Keratinocyte (primary cell): ENCODE measurements around the gene PIGN. TPM values are rescaled to one million over a fixed set of nuclear protein-coding genes. Genes with fewer than 3 reads are reported as not detected.

Experiments used
- DNase-seq: peaks from one replicate; pipeline ENCODE4 v3.0.0-alpha.2; 2011; ENCODE audit warnings: low read depth, missing footprints, low spot score
- FAIRE-seq: peaks from 2 replicates; lab custom pipeline; 2011; peaks lifted over from hg19 to GRCh38; lab: Jason Lieb, UNC
- H2AFZ ChIP-seq: 2 replicates; pipeline ENCODE4 v1.6.0; 2012; ENCODE audit warnings: low read length, control low read depth, inconsistent platforms; ENCODE audit not compliant: control insufficient read depth
- H3K27ac ChIP-seq: 2 replicates; pipeline ENCODE4 v1.5.1; 2011; ENCODE audit warnings: low read length; ENCODE audit not compliant: control insufficient read depth, insufficient read depth
- H3K27me3 ChIP-seq: 3 replicates; pipeline ENCODE4 v1.6.0; 2011; ENCODE audit warnings: low read length; ENCODE audit not compliant: control insufficient read depth, insufficient read depth; ENCODE audit errors: extremely low read depth
- H3K36me3 ChIP-seq, 2 experiments: 2 replicates in 1 of 2; 3 replicates in 1 of 2; pipeline ENCODE4 v1.5.1; 2011; ENCODE audit warnings: low read length in 2 of 2, mild to moderate bottlenecking in 1 of 2; ENCODE audit not compliant: control insufficient read depth in 2 of 2, insufficient read depth in 2 of 2; ENCODE audit errors: extremely low read depth in 1 of 2
- H3K4me1 ChIP-seq: 3 replicates; pipeline ENCODE4 v1.5.1; 2011; ENCODE audit warnings: low read length; ENCODE audit not compliant: control insufficient read depth, insufficient read depth; ENCODE audit errors: extremely low read depth
- H3K4me2 ChIP-seq: 3 replicates; pipeline ENCODE4 v1.6.0; 2011; ENCODE audit warnings: low read depth, low read length; ENCODE audit not compliant: control insufficient read depth, insufficient read depth; ENCODE audit errors: extremely low read depth
- H3K4me3 ChIP-seq, 3 experiments: fragments of 200-600 bp in 1 of 3; sonication (generic) in 1 of 3; 2 replicates in 2 of 3; 3 replicates in 1 of 3; pipeline ENCODE4 v1.5.1; 2011 to 2016; ENCODE audit warnings: low read length in 3 of 3, mild to moderate bottlenecking in 3 of 3, control low read depth in 2 of 3, inconsistent platforms in 1 of 3, low read depth in 1 of 3, mixed read lengths in 1 of 3, mixed run types in 1 of 3, moderate library complexity in 1 of 3; ENCODE audit not compliant: control insufficient read depth in 2 of 3, insufficient read depth in 2 of 3; ENCODE audit errors: extremely low read depth in 1 of 3
- H3K79me2 ChIP-seq: 2 replicates; pipeline ENCODE4 v1.6.0; 2012; ENCODE audit warnings: low read length; ENCODE audit not compliant: control insufficient read depth, insufficient read depth
- H3K9ac ChIP-seq: 3 replicates; pipeline ENCODE4 v1.6.0; 2011; ENCODE audit warnings: low read length; ENCODE audit not compliant: control insufficient read depth, insufficient read depth; ENCODE audit errors: extremely low read depth
- H3K9me1 ChIP-seq: 3 replicates; pipeline ENCODE4 v1.6.0; 2011; ENCODE audit warnings: low read length; ENCODE audit not compliant: control insufficient read depth, insufficient read depth; ENCODE audit errors: extremely low read depth
- H3K9me3 ChIP-seq: 2 replicates; pipeline ENCODE4 v1.5.1; 2012; ENCODE audit warnings: low read depth, low read length; ENCODE audit not compliant: control insufficient read depth
- H4K20me1 ChIP-seq: 3 replicates; pipeline ENCODE4 v1.6.0; 2011; ENCODE audit warnings: low read length; ENCODE audit not compliant: control insufficient read depth, insufficient read depth; ENCODE audit errors: extremely low read depth
- EZH2 ChIP-seq: IDR thresholded peaks from one replicate; pipeline ENCODE4 v1.6.1; 2012; ENCODE audit warnings: inconsistent platforms, mild to moderate bottlenecking, low read length, moderate library complexity
- dilution Hi-C: fragments of 300-500 bp; cut with MboI; formaldehyde crosslinking; loops from one replicate; pipeline ENCODE4 v1.7.0; 2020; ENCODE audit warnings: low sequenced_read_pairs; ENCODE audit not compliant: extremely low pct_ligation_motif_present
- polyA plus RNA-seq, 5 experiments: library from polyadenylated mRNA; depleted of rRNA in 3 of 5; stranded (reverse) in 3 of 5; stranded (forward) in 1 of 5; unstranded in 1 of 5; fragments of >200 nt; gene quantifications; 1 replicate in 1 of 5; 2 replicates in 3 of 5; 3 replicates in 1 of 5; pipeline versions ENCODE4 v1.2.1 to v1.2.3, GENCODE V29; 2011 to 2012; ENCODE audit warnings: missing spikeins in 2 of 5, low read depth in 1 of 5, low replicate concordance in 1 of 5
- TF ChIP-seq, protein P1 (sequence below), 3 experiments: IDR thresholded peaks in 1 of 3; conservative IDR thresholded peaks in 1 of 3; optimal IDR thresholded peaks in 1 of 3; 2 replicates in 2 of 3; 3 replicates in 1 of 3; pipeline versions ENCODE3 to v1.5.1; 2011; ENCODE audit warnings: low read length in 3 of 3, mild to moderate bottlenecking in 3 of 3, moderate library complexity in 2 of 3, control low read depth in 1 of 3, inconsistent platforms in 1 of 3; ENCODE audit not compliant: insufficient read depth in 2 of 3; ENCODE audit errors: extremely low read depth in 1 of 3

The PIGN gene
- polyA plus RNA-seq, 1 donor (not counting 4 experiments of a cell fraction or from before 2014, with no cell fraction given) = 41.2 TPM

DNA sequence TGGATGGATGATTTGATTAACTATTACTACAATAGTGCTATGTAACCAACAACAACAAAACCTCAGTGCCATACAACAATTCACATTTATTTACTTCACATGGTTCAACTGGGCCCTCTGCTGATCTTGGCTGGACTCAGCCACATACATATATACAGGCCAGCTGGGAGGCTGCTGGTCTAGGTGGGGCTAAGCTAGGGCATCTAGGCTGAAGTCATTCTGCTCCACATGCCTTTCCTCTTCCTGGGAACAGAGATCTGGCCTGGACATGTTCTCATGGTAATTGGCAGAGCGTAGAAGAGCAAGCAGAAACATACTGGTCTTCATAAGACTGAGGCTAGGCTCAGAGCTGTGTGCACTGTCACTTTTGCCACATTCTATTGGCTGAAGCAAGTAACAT is 191.2 kb downstream of the PIGN start:
- H2AFZ ChIP-seq = peak overlapping the region; percentile 32
- H3K4me1 ChIP-seq = peaks cover 69% of the 10 kb centered on the region
- H3K4me3 ChIP-seq = no peak overlapping the region
- H3K9ac ChIP-seq = no peak overlapping the region
- TF ChIP-seq, protein P1, sequence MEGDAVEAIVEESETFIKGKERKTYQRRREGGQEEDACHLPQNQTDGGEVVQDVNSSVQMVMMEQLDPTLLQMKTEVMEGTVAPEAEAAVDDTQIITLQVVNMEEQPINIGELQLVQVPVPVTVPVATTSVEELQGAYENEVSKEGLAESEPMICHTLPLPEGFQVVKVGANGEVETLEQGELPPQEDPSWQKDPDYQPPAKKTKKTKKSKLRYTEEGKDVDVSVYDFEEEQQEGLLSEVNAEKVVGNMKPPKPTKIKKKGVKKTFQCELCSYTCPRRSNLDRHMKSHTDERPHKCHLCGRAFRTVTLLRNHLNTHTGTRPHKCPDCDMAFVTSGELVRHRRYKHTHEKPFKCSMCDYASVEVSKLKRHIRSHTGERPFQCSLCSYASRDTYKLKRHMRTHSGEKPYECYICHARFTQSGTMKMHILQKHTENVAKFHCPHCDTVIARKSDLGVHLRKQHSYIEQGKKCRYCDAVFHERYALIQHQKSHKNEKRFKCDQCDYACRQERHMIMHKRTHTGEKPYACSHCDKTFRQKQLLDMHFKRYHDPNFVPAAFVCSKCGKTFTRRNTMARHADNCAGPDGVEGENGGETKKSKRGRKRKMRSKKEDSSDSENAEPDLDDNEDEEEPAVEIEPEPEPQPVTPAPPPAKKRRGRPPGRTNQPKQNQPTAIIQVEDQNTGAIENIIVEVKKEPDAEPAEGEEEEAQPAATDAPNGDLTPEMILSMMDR (optimal IDR thresholded peaks at IDR 0.05 in 1 of 3, IDR thresholded peaks at IDR 0.05 in 1 of 3, conservative IDR thresholded peaks at IDR 0.05 in 1 of 3; ENCODE audit: extremely low read depth in 1 of 3, insufficient read depth in 2 of 3, low read length in 3 of 3) = peak in 2 of 3 experiments; percentile 22 to 62
- no peak for TF ChIP-seq EZH2
- dilution Hi-C loops = no loop called here
- H3K27me3 ChIP-seq = no peaks in the 10 kb centered on the region
- no peaks in the 10 kb centered on the region for H4K20me1 ChIP-seq
- H3K27ac ChIP-seq = peak overlapping the region; percentile 29
- H3K36me3 ChIP-seq = no peaks in the 10 kb centered on the region
- FAIRE-seq (peak; percentile 99), DNase-seq (peak; percentile 58)
- H3K9me1 ChIP-seq = no peaks in the 10 kb centered on the region
- peak overlapping the region; percentile 37 for H3K4me2 ChIP-seq
- no peaks in the 10 kb centered on the region for H3K79me2 ChIP-seq
- H3K9me3 ChIP-seq = peaks cover 5% of the 10 kb centered on the region

- DNase-seq (no peak), FAIRE-seq (peak; percentile 78)
- no peaks in the 10 kb centered on the region for H3K9me3 ChIP-seq
- H4K20me1 ChIP-seq = no peaks in the 10 kb centered on the region
- H3K4me3 ChIP-seq = no peak overlapping the region
- no peaks in the 10 kb centered on the region for H3K79me2 ChIP-seq
- H3K4me2 ChIP-seq = peak overlapping the region; percentile 9
- dilution Hi-C loops = no loop called here
- H3K9ac ChIP-seq = no peak overlapping the region
- TF ChIP-seq, protein P1 (optimal IDR thresholded peaks at IDR 0.05 in 1 of 3, IDR thresholded peaks at IDR 0.05 in 1 of 3, conservative IDR thresholded peaks at IDR 0.05 in 1 of 3; ENCODE audit: extremely low read depth in 1 of 3, insufficient read depth in 2 of 3, low read length in 3 of 3) = no peak
- TF ChIP-seq EZH2 = no peak
- H3K27ac ChIP-seq = peak overlapping the region; percentile 72
- no peaks in the 10 kb centered on the region for H3K27me3 ChIP-seq
- H3K9me1 ChIP-seq = no peaks in the 10 kb centered on the region
- H3K36me3 ChIP-seq = no peaks in the 10 kb centered on the region
- peaks cover 65% of the 10 kb centered on the region for H3K4me1 ChIP-seq
- peak overlapping the region; percentile 35 for H2AFZ ChIP-seq
Observed at GRCh38 chr18:61993831-61994230, 193.0 kb downstream of the PIGN start.
